ENCODE measurements around the gene UNC5C.

UNC5C gene

GRCh38 chr4:95162867-95163266 is 385.9 kb downstream of the UNC5C start:
- Histone ChIP-seq H3K4me3 (ENCODE audit: low read depth in 1 of 2, low read length in 1 of 2) (no peak overlapping the region), H3K9me3 (no peaks in the 10 kb centered on the region), H3K27me3 (no peaks in the 10 kb centered on the region), H3K36me3 (no peaks in the 10 kb centered on the region), H3K4me1 (ENCODE audit: control insufficient read depth in 1 of 2, insufficient read depth in 1 of 2, low read depth in 1 of 2, low read length in 1 of 2) (peaks cover 0 to 3% of the 10 kb centered on the region in 2 experiments), H3K27ac (no peak overlapping the region)
- TF ChIP-seq, protein P1, sequence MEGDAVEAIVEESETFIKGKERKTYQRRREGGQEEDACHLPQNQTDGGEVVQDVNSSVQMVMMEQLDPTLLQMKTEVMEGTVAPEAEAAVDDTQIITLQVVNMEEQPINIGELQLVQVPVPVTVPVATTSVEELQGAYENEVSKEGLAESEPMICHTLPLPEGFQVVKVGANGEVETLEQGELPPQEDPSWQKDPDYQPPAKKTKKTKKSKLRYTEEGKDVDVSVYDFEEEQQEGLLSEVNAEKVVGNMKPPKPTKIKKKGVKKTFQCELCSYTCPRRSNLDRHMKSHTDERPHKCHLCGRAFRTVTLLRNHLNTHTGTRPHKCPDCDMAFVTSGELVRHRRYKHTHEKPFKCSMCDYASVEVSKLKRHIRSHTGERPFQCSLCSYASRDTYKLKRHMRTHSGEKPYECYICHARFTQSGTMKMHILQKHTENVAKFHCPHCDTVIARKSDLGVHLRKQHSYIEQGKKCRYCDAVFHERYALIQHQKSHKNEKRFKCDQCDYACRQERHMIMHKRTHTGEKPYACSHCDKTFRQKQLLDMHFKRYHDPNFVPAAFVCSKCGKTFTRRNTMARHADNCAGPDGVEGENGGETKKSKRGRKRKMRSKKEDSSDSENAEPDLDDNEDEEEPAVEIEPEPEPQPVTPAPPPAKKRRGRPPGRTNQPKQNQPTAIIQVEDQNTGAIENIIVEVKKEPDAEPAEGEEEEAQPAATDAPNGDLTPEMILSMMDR (IDR thresholded peaks at IDR 0.05): no peak

GRCh38 chr4:95161781-95162469 is 386.8 kb downstream of the UNC5C start:
- Histone ChIP-seq H3K4me1 (ENCODE audit: control insufficient read depth in 1 of 2, insufficient read depth in 1 of 2, low read depth in 1 of 2, low read length in 1 of 2) (peaks cover 0 to 3% of the 10 kb centered on the region in 2 experiments), H3K27ac (no peak overlapping the region), H3K9me3 (no peaks in the 10 kb centered on the region), H3K4me3 (ENCODE audit: low read depth in 1 of 2, low read length in 1 of 2) (no peak overlapping the region), H3K36me3 (no peaks in the 10 kb centered on the region), H3K27me3 (no peaks in the 10 kb centered on the region)
- TF ChIP-seq, protein P1 (IDR thresholded peaks at IDR 0.05): no peak

DNA sequence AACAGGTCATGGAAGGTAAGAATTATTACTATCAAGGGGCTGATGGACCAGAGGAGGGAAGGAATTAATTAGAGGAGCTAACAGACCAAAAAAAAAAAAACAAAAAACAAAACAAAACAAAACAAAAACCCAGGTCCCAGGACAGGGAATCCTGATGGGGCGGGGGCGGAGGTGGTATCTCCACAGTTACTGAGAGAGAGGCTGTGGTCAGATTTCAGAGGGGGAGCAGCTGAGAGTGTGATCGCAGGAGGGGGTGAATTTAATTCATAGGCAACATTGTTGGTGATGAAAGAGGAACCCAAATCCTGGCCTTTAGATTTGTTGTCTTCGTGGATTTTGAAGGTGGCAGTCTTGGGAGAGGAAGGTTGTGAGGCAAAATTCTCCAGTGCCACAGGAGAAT is 389.4 kb downstream of the UNC5C start:
- Histone ChIP-seq H3K27ac (no peak overlapping the region), H3K9me3 (no peaks in the 10 kb centered on the region), H3K27me3 (no peaks in the 10 kb centered on the region), H3K4me1 (ENCODE audit: control insufficient read depth in 1 of 2, insufficient read depth in 1 of 2, low read depth in 1 of 2, low read length in 1 of 2) (no peaks in the 10 kb centered on the region), H3K4me3 (ENCODE audit: low read depth in 1 of 2, low read length in 1 of 2) (no peak overlapping the region), H3K36me3 (no peaks in the 10 kb centered on the region)
- TF ChIP-seq, protein P1 (IDR thresholded peaks at IDR 0.05): no peak

DNA sequence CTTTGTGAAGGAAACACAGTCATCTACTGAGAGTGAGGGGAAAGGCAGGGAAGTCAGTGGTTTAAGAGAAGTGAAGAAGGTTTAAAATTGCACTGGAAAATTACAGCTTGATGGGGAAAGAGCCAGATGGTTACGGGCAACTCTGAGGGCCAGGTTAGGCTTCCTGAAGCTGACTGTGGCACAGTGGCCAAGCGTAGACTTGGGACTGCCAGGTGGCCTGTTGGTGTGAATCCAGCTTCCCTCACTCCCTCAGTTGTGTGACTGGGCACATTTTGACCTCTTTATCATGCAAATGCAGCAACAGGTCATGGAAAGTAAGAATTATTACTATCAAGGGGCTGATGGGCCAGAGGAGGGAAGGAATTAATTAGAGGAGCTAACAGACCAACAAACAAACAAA is 390.1 kb downstream of the UNC5C start:
- H3K27me3 ChIP-seq: no peaks in the 10 kb centered on the region
- H3K36me3 ChIP-seq: no peaks in the 10 kb centered on the region
- no peak overlapping the region for H3K27ac ChIP-seq
- no peaks in the 10 kb centered on the region for H3K4me1 ChIP-seq (ENCODE audit: control insufficient read depth in 1 of 2, insufficient read depth in 1 of 2, low read depth in 1 of 2, low read length in 1 of 2)
- no peaks in the 10 kb centered on the region for H3K9me3 ChIP-seq
- no peak overlapping the region for H3K4me3 ChIP-seq (ENCODE audit: low read depth in 1 of 2, low read length in 1 of 2)
- TF ChIP-seq, protein P1 (IDR thresholded peaks at IDR 0.05): no peak

DNA sequence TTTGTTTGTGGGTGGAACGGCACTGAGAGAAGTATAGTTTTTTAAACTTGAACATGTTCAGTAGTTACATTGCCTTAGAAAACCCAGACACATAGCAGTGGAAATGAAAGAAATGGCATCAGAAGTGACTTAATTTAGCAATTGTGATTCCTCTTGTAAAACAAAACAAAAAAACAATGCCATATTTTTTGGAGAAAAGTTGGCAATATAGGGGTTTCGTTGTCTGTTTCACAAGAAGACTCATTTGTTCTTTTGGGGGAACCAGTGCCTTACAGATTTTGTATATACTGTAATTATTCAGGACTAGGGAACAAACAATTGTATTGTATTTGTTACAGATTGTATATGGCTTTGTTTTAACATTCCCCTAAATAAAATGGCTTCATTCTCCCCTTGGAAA is 390.7 kb downstream of the UNC5C start:
- Histone ChIP-seq H3K9me3 (no peaks in the 10 kb centered on the region), H3K27ac (no peak overlapping the region), H3K36me3 (no peaks in the 10 kb centered on the region)

More for the DNA sequence above, 390.7 kb downstream of the UNC5C start:
- H3K4me1 ChIP-seq (ENCODE audit: control insufficient read depth in 1 of 2, insufficient read depth in 1 of 2, low read depth in 1 of 2, low read length in 1 of 2): no peaks in the 10 kb centered on the region
- H3K4me3 ChIP-seq (ENCODE audit: low read depth in 1 of 2, low read length in 1 of 2): no peak overlapping the region
- TF ChIP-seq, protein P1 (IDR thresholded peaks at IDR 0.05): no peak
- H3K27me3 ChIP-seq: no peaks in the 10 kb centered on the region
